ENCODE data around the gene COPS4.
"Not testable (repeated sequence)": the region's sequence is repeated elsewhere in the genome, so short reads cannot be mapped to it uniquely, and the experiment has no call there.

DNA sequence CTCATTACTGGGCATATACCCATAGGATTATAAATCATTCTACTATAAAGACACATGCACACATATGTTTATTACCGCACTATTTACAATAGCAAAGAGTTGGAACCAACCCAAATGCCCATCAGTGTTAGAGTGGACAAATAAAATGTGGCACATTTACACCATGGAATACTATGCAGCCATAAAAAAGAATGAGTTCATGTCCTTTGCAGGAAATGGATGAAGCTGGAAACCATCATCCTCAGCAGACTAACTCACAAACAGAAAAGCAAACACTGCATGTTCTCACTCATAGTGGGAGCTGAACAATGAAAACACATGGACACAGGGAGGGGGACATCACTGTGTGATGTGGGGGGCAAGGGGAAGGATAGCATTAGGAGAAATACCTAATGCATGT lies 11.4 kb upstream of the COPS4 start:
- TF ChIP-seq, protein P1, sequence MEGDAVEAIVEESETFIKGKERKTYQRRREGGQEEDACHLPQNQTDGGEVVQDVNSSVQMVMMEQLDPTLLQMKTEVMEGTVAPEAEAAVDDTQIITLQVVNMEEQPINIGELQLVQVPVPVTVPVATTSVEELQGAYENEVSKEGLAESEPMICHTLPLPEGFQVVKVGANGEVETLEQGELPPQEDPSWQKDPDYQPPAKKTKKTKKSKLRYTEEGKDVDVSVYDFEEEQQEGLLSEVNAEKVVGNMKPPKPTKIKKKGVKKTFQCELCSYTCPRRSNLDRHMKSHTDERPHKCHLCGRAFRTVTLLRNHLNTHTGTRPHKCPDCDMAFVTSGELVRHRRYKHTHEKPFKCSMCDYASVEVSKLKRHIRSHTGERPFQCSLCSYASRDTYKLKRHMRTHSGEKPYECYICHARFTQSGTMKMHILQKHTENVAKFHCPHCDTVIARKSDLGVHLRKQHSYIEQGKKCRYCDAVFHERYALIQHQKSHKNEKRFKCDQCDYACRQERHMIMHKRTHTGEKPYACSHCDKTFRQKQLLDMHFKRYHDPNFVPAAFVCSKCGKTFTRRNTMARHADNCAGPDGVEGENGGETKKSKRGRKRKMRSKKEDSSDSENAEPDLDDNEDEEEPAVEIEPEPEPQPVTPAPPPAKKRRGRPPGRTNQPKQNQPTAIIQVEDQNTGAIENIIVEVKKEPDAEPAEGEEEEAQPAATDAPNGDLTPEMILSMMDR (IDR thresholded peaks at IDR 0.05): not testable (repeated sequence)
- not testable (repeated sequence) for TF ChIP-seq POLR2A (IDR thresholded peaks at IDR 0.05)

Measured in heart left ventricle (tissue), 13 donors.